Thyroid gland (tissue), 4 donors: ENCODE results near the gene HS6ST1.

Experiments
- POLR2A ChIP-seq, 2 donors: fragments of 450-650 bp; IDR thresholded peaks; one replicate each; pipeline ENCODE4 v1.6.1; 2017; ENCODE audit warnings: antibody characterized with exemption in 2 of 2, mild to moderate bottlenecking in 2 of 2, moderate library complexity in 1 of 2
- TF ChIP-seq, protein P1 (sequence below), 6 experiments: fragments of 200-600 bp in 3 of 6; fragments of 450-650 bp in 3 of 6; sonication (generic) in 3 of 6; IDR thresholded peaks; one replicate each; pipeline ENCODE4 v1.5.1; 2016 to 2019; ENCODE audit warnings: antibody characterized with exemption in 6 of 6, mild to moderate bottlenecking in 2 of 6, inconsistent platforms in 1 of 6, moderate library complexity in 1 of 6

DNA sequence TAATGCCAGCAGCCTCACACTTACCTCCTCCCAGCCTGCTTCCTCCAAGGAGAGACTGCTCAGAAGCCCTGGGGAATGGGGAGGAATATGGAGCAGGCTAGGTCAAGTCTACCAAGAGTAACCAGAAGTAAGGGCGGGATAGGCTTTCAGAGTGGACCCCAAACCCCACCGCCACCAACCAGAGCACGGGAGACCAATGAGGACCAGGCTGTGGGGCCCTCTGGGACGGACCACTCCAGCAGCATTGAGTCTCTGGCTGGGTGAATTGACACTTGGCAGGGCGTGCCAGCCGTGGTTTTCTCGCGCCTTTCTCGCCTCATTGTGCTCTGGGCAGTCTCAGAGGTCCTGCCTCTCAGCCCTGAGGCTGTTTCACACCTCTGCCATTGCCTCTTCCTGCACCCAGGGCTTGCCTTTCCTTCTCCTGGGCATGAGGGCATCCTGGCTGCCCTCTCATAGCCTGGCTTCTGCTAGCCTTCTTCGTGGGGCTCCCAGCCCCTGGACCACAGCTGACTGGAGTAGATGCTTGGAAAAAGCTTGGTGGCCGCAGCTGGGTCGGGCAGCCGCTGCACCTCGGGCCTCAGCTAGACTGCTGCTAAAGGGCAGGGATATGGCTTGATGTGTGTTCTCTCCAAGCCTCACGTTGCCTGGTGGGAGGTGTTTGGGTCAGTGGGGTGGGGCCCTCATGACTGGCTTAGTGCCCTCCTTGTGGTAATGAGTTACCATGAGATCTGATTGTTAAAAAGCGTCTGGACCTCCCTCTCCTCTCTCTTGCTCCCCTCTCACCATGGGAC lies 40.5 kb upstream of the HS6ST1 start:
- TF ChIP-seq, protein P1, sequence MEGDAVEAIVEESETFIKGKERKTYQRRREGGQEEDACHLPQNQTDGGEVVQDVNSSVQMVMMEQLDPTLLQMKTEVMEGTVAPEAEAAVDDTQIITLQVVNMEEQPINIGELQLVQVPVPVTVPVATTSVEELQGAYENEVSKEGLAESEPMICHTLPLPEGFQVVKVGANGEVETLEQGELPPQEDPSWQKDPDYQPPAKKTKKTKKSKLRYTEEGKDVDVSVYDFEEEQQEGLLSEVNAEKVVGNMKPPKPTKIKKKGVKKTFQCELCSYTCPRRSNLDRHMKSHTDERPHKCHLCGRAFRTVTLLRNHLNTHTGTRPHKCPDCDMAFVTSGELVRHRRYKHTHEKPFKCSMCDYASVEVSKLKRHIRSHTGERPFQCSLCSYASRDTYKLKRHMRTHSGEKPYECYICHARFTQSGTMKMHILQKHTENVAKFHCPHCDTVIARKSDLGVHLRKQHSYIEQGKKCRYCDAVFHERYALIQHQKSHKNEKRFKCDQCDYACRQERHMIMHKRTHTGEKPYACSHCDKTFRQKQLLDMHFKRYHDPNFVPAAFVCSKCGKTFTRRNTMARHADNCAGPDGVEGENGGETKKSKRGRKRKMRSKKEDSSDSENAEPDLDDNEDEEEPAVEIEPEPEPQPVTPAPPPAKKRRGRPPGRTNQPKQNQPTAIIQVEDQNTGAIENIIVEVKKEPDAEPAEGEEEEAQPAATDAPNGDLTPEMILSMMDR (IDR thresholded peaks at IDR 0.05) = no peak
- no peak for TF ChIP-seq POLR2A (IDR thresholded peaks at IDR 0.05)
